Progenitor cell of endocrine pancreas (in vitro differentiated cells): ENCODE data around the gene EBPL. TPM values are rescaled to one million over a fixed set of nuclear protein-coding genes. Genes with fewer than 3 reads are reported as not detected.

Experiments used
- DNase-seq: peaks from one replicate; pipeline ENCODE4 v3.0.0; 2021; ENCODE audit warnings: low spot score; ENCODE audit not compliant: unreplicated experiment
- H3K27ac Mint-ChIP-seq: 2 replicates; pipeline ENCODE4 v1.8.0; 2021; ENCODE audit warnings: mild to moderate bottlenecking, moderate library complexity, mixed read lengths
- H3K27me3 Mint-ChIP-seq: 2 replicates; pipeline ENCODE4 v1.8.0; 2021; ENCODE audit warnings: mixed read lengths
- H3K36me3 Mint-ChIP-seq: 2 replicates; pipeline ENCODE4 v1.8.0; 2022; ENCODE audit warnings: mixed read lengths; ENCODE audit not compliant: insufficient read depth
- H3K4me1 Mint-ChIP-seq: 2 replicates; pipeline ENCODE4 v1.8.0; 2021; ENCODE audit warnings: low read depth, mixed read lengths
- H3K4me3 Mint-ChIP-seq: 2 replicates; pipeline ENCODE4 v1.8.0; 2021; ENCODE audit warnings: low read depth, mild to moderate bottlenecking, moderate library complexity, mixed read lengths
- H3K9me3 Mint-ChIP-seq: 2 replicates; pipeline ENCODE4 v1.8.0; 2021; ENCODE audit warnings: low read depth, mixed read lengths
- CTCF ChIP-seq: fragments of 200-600 bp; sonication (generic); IDR thresholded peaks from one replicate; pipeline ENCODE4 v1.5.0; 2021; ENCODE audit warnings: antibody characterized with exemption, mild to moderate bottlenecking; ENCODE audit not compliant: unreplicated experiment
- long read RNA-seq: library from polyadenylated mRNA; unstranded; transcript quantifications from one replicate; pipeline ENCODE4 v2.0.0, GENCODE V29; 2020
- total RNA-seq: library from RNA; stranded (reverse); gene quantifications from 2 replicates; pipeline ENCODE4 v1.2.1, GENCODE V29; 2021

EBPL gene
- 53.9 and 61.9 TPM in 2 replicates for total RNA-seq
- long read RNA-seq, result 0 reads

- TF ChIP-seq CTCF, result no peak
- peaks cover 19% of the 10 kb centered on the region for H3K4me1 Mint-ChIP-seq
- peaks cover 12% of the 10 kb centered on the region for H3K36me3 Mint-ChIP-seq
- DNase-seq, result peak; percentile 85
- H3K27me3 Mint-ChIP-seq, result no peaks in the 10 kb centered on the region
- peak within 1 kb of the TSS; percentile 91 for H3K27ac Mint-ChIP-seq
- no peaks in the 10 kb centered on the region for H3K9me3 Mint-ChIP-seq
- peak within 1 kb of the TSS; percentile 88 for H3K4me3 Mint-ChIP-seq
Observed at GRCh38 chr13:49690995-49691784, at the start of gene EBPL. TSS of gene EBPL (minus strand) at chr13:49691486. CDS start at chr13:49691424, 62 bp downstream.

- H3K4me3 Mint-ChIP-seq, result no peak overlapping the region
- DNase-seq, result no peak
- TF ChIP-seq CTCF, result no peak
- H3K4me1 Mint-ChIP-seq, result peaks cover 23% of the 10 kb centered on the region
- H3K36me3 Mint-ChIP-seq, result peaks cover 23% of the 10 kb centered on the region
- no peaks in the 10 kb centered on the region for H3K27me3 Mint-ChIP-seq
- H3K9me3 Mint-ChIP-seq, result no peaks in the 10 kb centered on the region
- H3K27ac Mint-ChIP-seq, result no peak overlapping the region
Observed at GRCh38 chr13:49740870-49741269, 49.6 kb upstream of the EBPL start.

- Mint-ChIP-seq H3K36me3 (peaks cover 18% of the 10 kb centered on the region), H3K27me3 (no peaks in the 10 kb centered on the region), H3K9me3 (no peaks in the 10 kb centered on the region), H3K4me1 (peaks cover 26% of the 10 kb centered on the region), H3K4me3 (no peak overlapping the region), H3K27ac (peak overlapping the region; percentile 39)
- TF ChIP-seq CTCF, result no peak
- DNase-seq, result no peak
Observed at GRCh38 chr13:49739498-49740187, 48.4 kb upstream of the EBPL start.

- no peak for DNase-seq
Observed at GRCh38 chr13:49733181-49733951, 42.1 kb upstream of the EBPL start.

More at GRCh38 chr13:49733181-49733951, 42.1 kb upstream of the EBPL start:
- H3K36me3 Mint-ChIP-seq, result peaks cover 11% of the 10 kb centered on the region
- no peaks in the 10 kb centered on the region for H3K9me3 Mint-ChIP-seq
- peak overlapping the region; percentile 89 for H3K27ac Mint-ChIP-seq
- peaks cover 9% of the 10 kb centered on the region for H3K4me1 Mint-ChIP-seq
- H3K4me3 Mint-ChIP-seq, result no peak overlapping the region
- no peaks in the 10 kb centered on the region for H3K27me3 Mint-ChIP-seq
- no peak for TF ChIP-seq CTCF
